Heart right ventricle (tissue), 16 donors: ENCODE measurements around the gene UGT1A3. TPM values are rescaled to one million over a fixed set of nuclear protein-coding genes. Genes with fewer than 3 reads are reported as not detected.

Experiments used
- ATAC-seq, 8 donors: fragments of 200-7000 bp; cut with Tn5 transposase; one replicate each; pipeline ENCODE4 v1.9.1; 2020; ENCODE audit warnings: mild to moderate bottlenecking in 8 of 8, moderate library complexity in 8 of 8, moderate number of reproducible peaks in 1 of 8
- DNase-seq, 2 donors: peaks; one replicate each; pipeline ENCODE4 v3.0.0-alpha.2; 2020
- H3K27ac ChIP-seq, 10 donors: fragments of 200-600 bp; sonication (generic) in 2 of 10; one replicate each; pipeline versions ENCODE4 v1.5.0 to v1.8.0; 2020 to 2022; ENCODE audit warnings: mild to moderate bottlenecking in 3 of 10
- H3K27me3 ChIP-seq, 7 donors: fragments of 200-600 bp; one replicate each; pipeline ENCODE4 v1.8.0; 2021 to 2022; ENCODE audit warnings: mild to moderate bottlenecking in 2 of 7
- H3K36me3 ChIP-seq, 9 donors: fragments of 200-600 bp; sonication (generic) in 1 of 9; one replicate each; pipeline versions ENCODE4 v1.5.0 to v1.8.0; 2020 to 2022; ENCODE audit warnings: mild to moderate bottlenecking in 2 of 9
- H3K4me1 ChIP-seq, 9 donors: fragments of 200-600 bp; sonication (generic) in 1 of 9; one replicate each; pipeline versions ENCODE4 v1.5.0 to v1.8.0; 2020 to 2022; ENCODE audit warnings: mild to moderate bottlenecking in 4 of 9
- H3K4me3 ChIP-seq, 10 donors: fragments of 200-600 bp; sonication (generic) in 2 of 10; one replicate each; pipeline versions ENCODE4 v1.5.0 to v1.8.0; 2020 to 2022; ENCODE audit warnings: mild to moderate bottlenecking in 7 of 10, moderate library complexity in 2 of 10
- H3K9me3 ChIP-seq, 11 donors: fragments of 200-600 bp in 10 of 11; sonication (generic) in 2 of 11; one replicate each; pipeline versions ENCODE4 v1.5.0 to v1.8.0; 2013 to 2022; ENCODE audit warnings: mild to moderate bottlenecking in 2 of 11, control low read depth in 1 of 11, moderate library complexity in 1 of 11
- WGBS, 2 donors: extraction: QIAGEN DNeasy Blood & Tissue Kit; methylation state at CpG; one replicate each; pipeline ENCODE4 v1.1.7; 2013; ENCODE audit warnings: inconsistent platforms in 1 of 2; 5-methylcytosine and 5-hydroxymethylcytosine counted together
- intact Hi-C, 10 donors: fragments of 100-400 bp; cut with DNase I; formaldehyde crosslinking; loops; one replicate each; pipeline versions ENCODE4 v1.11.1 to v1.14.2; 2022
- polyA plus RNA-seq, 2 donors: library from polyadenylated mRNA; stranded (reverse); fragments of 200-250 nt; gene quantifications; one replicate each; pipeline ENCODE4 v1.2.3, GENCODE V29; 2013
- total RNA-seq, 10 donors: library from RNA; stranded (reverse); fragmentation: NEBNext Ultra II Directional in 3 of 10; extraction: Animal tissue kit (Norgen Biotek cat#: 25700) in 3 of 10; gene quantifications; one replicate each; pipeline versions ENCODE4 v1.2.1 to v1.2.4, GENCODE V29; 2021 to 2023
- TF ChIP-seq, protein P1 (sequence below), 9 donors: fragments of 200-600 bp; sonication (generic) in 2 of 9; IDR thresholded peaks; one replicate each; pipeline versions ENCODE4 v1.5.0 to v1.8.0; 2021 to 2022; ENCODE audit warnings: antibody characterized with exemption in 9 of 9, mild to moderate bottlenecking in 5 of 9, moderate library complexity in 1 of 9
- donor health status: Arrhythmogenic right ventricular cardiomyopathy.
- donor health status: ischemic (EF 13 %, LVEDD 7.1; RV severe dilation, severe dysfunction).
- donor health status: healthy with polysubstance abuse.
- donor health status: DM: no; HTN: yes; CAD: no.
- donor health status: DM: no; HTN: no; CAD: no.
- donor health status: ischemic (EF 25% LVEDD 6.9; RV normal size, moderate dysfunction).
- donor health status: ischemic (EF 25% LVEDD 5.7; RV mildly dilated, moderate dysfunction).
- donor health status: healthy.
- donor health status: DM: yes; HTN: yes; CAD: no.
- donor health status: Ischemic cardiomyopathy.
- donor health status: ischemic (EF 35%, LVEDD 5.7; RV mildly dilated, moderate dysfunction).
- donor health status: nonischemic (EF 11% LVEDD 7.7; RV severe dilation, severe dysfunction).
- donor health status: DM: yes; HTN: yes; CAD: no.
- donor health status: PGD.
- donor health status: ischemic (EF 29% LVEDD 5.4; RV normal size, mild dysfunction).
- donor health status: nonischemic (EF 23%, LVEDD 6.1; RV moderate dilation, normal function).

UGT1A3 gene
- total and polyA plus RNA-seq, 12 donors: not detected

- Histone ChIP-seq H3K27ac (no peak overlapping the region), H3K27me3 (peaks cover 0 to 35% (median 0%) of the 10 kb centered on the region in 7 donors), H3K36me3 (no peaks in the 10 kb centered on the region), H3K9me3 (peaks cover 0 to 9% (median 0%) of the 10 kb centered on the region in 11 donors), H3K4me1 (no peaks in the 10 kb centered on the region), H3K4me3 (no peak overlapping the region)
- DNase-seq (no peak), ATAC-seq (no peak)
- WGBS, 2 donors: 30 to 35% methylated on average over 2 of the region's 2 CpGs
- TF ChIP-seq, protein P1, sequence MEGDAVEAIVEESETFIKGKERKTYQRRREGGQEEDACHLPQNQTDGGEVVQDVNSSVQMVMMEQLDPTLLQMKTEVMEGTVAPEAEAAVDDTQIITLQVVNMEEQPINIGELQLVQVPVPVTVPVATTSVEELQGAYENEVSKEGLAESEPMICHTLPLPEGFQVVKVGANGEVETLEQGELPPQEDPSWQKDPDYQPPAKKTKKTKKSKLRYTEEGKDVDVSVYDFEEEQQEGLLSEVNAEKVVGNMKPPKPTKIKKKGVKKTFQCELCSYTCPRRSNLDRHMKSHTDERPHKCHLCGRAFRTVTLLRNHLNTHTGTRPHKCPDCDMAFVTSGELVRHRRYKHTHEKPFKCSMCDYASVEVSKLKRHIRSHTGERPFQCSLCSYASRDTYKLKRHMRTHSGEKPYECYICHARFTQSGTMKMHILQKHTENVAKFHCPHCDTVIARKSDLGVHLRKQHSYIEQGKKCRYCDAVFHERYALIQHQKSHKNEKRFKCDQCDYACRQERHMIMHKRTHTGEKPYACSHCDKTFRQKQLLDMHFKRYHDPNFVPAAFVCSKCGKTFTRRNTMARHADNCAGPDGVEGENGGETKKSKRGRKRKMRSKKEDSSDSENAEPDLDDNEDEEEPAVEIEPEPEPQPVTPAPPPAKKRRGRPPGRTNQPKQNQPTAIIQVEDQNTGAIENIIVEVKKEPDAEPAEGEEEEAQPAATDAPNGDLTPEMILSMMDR (IDR thresholded peaks at IDR 0.05): no peak
- intact Hi-C loops: no loop called here
Measured at GRCh38 chr2:233816334-233816733, 87.5 kb downstream of the UGT1A3 start.

DNA sequence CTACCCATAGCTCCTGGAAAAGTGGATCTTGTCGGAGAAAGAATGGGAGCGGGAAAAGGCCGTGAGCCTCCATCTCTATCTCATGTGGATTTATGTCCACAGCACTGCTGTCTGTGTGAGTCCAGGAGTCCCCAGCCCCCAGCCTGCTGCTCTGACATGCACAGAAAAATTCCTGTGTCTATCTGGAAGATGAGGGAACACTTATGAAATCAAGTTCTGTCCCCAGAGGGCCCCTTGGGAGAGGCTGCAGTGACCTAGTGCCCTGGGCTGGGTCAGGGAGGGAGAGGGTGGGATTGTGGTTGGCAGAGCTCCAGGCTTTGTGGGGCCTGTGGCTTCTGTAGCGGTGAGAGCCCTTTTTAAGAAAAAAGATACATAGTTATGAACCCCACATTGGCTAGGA lies 87.9 kb downstream of the UGT1A3 start:
- intact Hi-C loops: no loop called here
- Histone ChIP-seq H3K4me3 (no peak overlapping the region), H3K27ac (no peak overlapping the region), H3K36me3 (no peaks in the 10 kb centered on the region), H3K9me3 (peaks cover 0 to 9% (median 0%) of the 10 kb centered on the region in 11 donors), H3K4me1 (no peaks in the 10 kb centered on the region), H3K27me3 (peaks cover 0 to 38% (median 0%) of the 10 kb centered on the region in 7 donors)
- DNase-seq (peak in 1 of 2 donors; percentile 34), ATAC-seq (peak in 1 of 8 donors; percentile 16)
- TF ChIP-seq, protein P1 (IDR thresholded peaks at IDR 0.05): no peak
- 71 to 77% methylated on average over 4 of the region's 4 CpGs for WGBS, 2 donors

GRCh38 chr2:233817361-233817911 lies 88.6 kb downstream of the UGT1A3 start:
- DNase-seq: no peak
- no peak overlapping the region for H3K4me3 ChIP-seq
- 66 to 73% methylated on average over 3 of the region's 3 CpGs for WGBS, 2 donors
- no peaks in the 10 kb centered on the region for H3K36me3 ChIP-seq
- ATAC-seq: peak in 1 of 8 donors; percentile 5
- TF ChIP-seq, protein P1 (IDR thresholded peaks at IDR 0.05): no peak
- H3K27me3 ChIP-seq: peaks cover 0 to 34% (median 0%) of the 10 kb centered on the region in 7 donors
- H3K9me3 ChIP-seq: peaks cover 0 to 9% (median 0%) of the 10 kb centered on the region in 11 donors
- no peak overlapping the region for H3K27ac ChIP-seq
- intact Hi-C loops: no loop called here
- H3K4me1 ChIP-seq: no peaks in the 10 kb centered on the region

DNA sequence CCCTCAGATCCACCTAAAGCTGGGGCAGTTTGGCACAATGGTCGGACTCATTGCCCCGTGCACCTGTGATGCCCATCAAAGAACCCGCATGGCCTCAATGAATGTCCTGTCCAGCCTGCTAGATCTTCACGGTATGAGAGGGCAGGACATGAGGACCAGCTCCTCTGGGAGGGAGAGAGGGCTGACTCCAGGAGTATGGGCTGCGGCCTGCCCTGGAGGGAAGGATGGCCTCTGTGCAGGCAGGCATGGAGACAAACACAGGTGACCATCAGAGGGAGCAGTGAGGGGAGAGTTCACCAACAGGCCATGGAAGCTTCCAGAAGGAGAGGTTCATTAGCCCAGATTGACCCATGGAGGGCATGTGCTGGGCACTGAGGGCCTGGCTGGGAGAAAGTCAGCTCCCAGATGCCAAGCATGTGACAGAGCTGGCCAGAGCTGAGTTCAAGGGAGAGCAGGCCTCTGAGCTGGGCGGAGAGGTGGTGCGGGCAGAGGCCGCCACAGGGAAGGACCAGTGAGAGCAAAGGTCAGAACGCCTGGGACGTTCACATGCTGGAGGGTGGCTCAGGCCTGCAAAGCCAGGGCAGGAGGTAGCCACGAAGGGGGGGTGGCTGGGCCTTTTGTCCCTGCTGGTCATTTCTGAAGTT lies 89.3 kb downstream of the UGT1A3 start:
- peaks cover 0 to 34% (median 0%) of the 10 kb centered on the region in 7 donors for H3K27me3 ChIP-seq
- intact Hi-C loops: no loop called here
- no peak overlapping the region for H3K4me3 ChIP-seq
- no peak overlapping the region for H3K27ac ChIP-seq
- peaks cover 0 to 9% (median 0%) of the 10 kb centered on the region in 11 donors for H3K9me3 ChIP-seq
- H3K36me3 ChIP-seq: no peaks in the 10 kb centered on the region
- no peak for DNase-seq
- ATAC-seq: no peak
- 90 to 91% methylated on average over 11 of the region's 11 CpGs for WGBS, 2 donors
- TF ChIP-seq, protein P1 (IDR thresholded peaks at IDR 0.05): no peak
- H3K4me1 ChIP-seq: no peaks in the 10 kb centered on the region
